Keratinocyte (primary cell): ENCODE measurements around the gene RPL29. TPM values are rescaled to one million over a fixed set of nuclear protein-coding genes. Genes with fewer than 3 reads are reported as not detected.

ENCODE experiments used
- DNase-seq: peaks from one replicate; pipeline ENCODE4 v3.0.0-alpha.2; 2011; ENCODE audit warnings: low read depth, missing footprints, low spot score
- FAIRE-seq: peaks from 2 replicates; lab custom pipeline; 2011; peaks lifted over from hg19 to GRCh38; lab: Jason Lieb, UNC
- H2AFZ ChIP-seq: 2 replicates; pipeline ENCODE4 v1.6.0; 2012; ENCODE audit warnings: low read length, control low read depth, inconsistent platforms; ENCODE audit not compliant: control insufficient read depth
- H3K27ac ChIP-seq: 2 replicates; pipeline ENCODE4 v1.5.1; 2011; ENCODE audit warnings: low read length; ENCODE audit not compliant: control insufficient read depth, insufficient read depth
- H3K27me3 ChIP-seq: 3 replicates; pipeline ENCODE4 v1.6.0; 2011; ENCODE audit warnings: low read length; ENCODE audit not compliant: control insufficient read depth, insufficient read depth; ENCODE audit errors: extremely low read depth
- H3K36me3 ChIP-seq, 2 experiments: 2 replicates in 1 of 2; 3 replicates in 1 of 2; pipeline ENCODE4 v1.5.1; 2011; ENCODE audit warnings: low read length in 2 of 2, mild to moderate bottlenecking in 1 of 2; ENCODE audit not compliant: control insufficient read depth in 2 of 2, insufficient read depth in 2 of 2; ENCODE audit errors: extremely low read depth in 1 of 2
- H3K4me1 ChIP-seq: 3 replicates; pipeline ENCODE4 v1.5.1; 2011; ENCODE audit warnings: low read length; ENCODE audit not compliant: control insufficient read depth, insufficient read depth; ENCODE audit errors: extremely low read depth
- H3K4me2 ChIP-seq: 3 replicates; pipeline ENCODE4 v1.6.0; 2011; ENCODE audit warnings: low read depth, low read length; ENCODE audit not compliant: control insufficient read depth, insufficient read depth; ENCODE audit errors: extremely low read depth
- H3K4me3 ChIP-seq, 3 experiments: fragments of 200-600 bp in 1 of 3; sonication (generic) in 1 of 3; 2 replicates in 2 of 3; 3 replicates in 1 of 3; pipeline ENCODE4 v1.5.1; 2011 to 2016; ENCODE audit warnings: low read length in 3 of 3, mild to moderate bottlenecking in 3 of 3, control low read depth in 2 of 3, inconsistent platforms in 1 of 3, low read depth in 1 of 3, mixed read lengths in 1 of 3, mixed run types in 1 of 3, moderate library complexity in 1 of 3; ENCODE audit not compliant: control insufficient read depth in 2 of 3, insufficient read depth in 2 of 3; ENCODE audit errors: extremely low read depth in 1 of 3
- H3K79me2 ChIP-seq: 2 replicates; pipeline ENCODE4 v1.6.0; 2012; ENCODE audit warnings: low read length; ENCODE audit not compliant: control insufficient read depth, insufficient read depth
- H3K9ac ChIP-seq: 3 replicates; pipeline ENCODE4 v1.6.0; 2011; ENCODE audit warnings: low read length; ENCODE audit not compliant: control insufficient read depth, insufficient read depth; ENCODE audit errors: extremely low read depth
- H3K9me1 ChIP-seq: 3 replicates; pipeline ENCODE4 v1.6.0; 2011; ENCODE audit warnings: low read length; ENCODE audit not compliant: control insufficient read depth, insufficient read depth; ENCODE audit errors: extremely low read depth
- H3K9me3 ChIP-seq: 2 replicates; pipeline ENCODE4 v1.5.1; 2012; ENCODE audit warnings: low read depth, low read length; ENCODE audit not compliant: control insufficient read depth
- H4K20me1 ChIP-seq: 3 replicates; pipeline ENCODE4 v1.6.0; 2011; ENCODE audit warnings: low read length; ENCODE audit not compliant: control insufficient read depth, insufficient read depth; ENCODE audit errors: extremely low read depth
- EZH2 ChIP-seq: IDR thresholded peaks from one replicate; pipeline ENCODE4 v1.6.1; 2012; ENCODE audit warnings: inconsistent platforms, mild to moderate bottlenecking, low read length, moderate library complexity
- dilution Hi-C: fragments of 300-500 bp; cut with MboI; formaldehyde crosslinking; loops from one replicate; pipeline ENCODE4 v1.7.0; 2020; ENCODE audit warnings: low sequenced_read_pairs; ENCODE audit not compliant: extremely low pct_ligation_motif_present
- polyA plus RNA-seq, 5 experiments: library from polyadenylated mRNA; depleted of rRNA in 3 of 5; stranded (reverse) in 3 of 5; stranded (forward) in 1 of 5; unstranded in 1 of 5; fragments of >200 nt; gene quantifications; 1 replicate in 1 of 5; 2 replicates in 3 of 5; 3 replicates in 1 of 5; pipeline versions ENCODE4 v1.2.1 to v1.2.3, GENCODE V29; 2011 to 2012; ENCODE audit warnings: missing spikeins in 2 of 5, low read depth in 1 of 5, low replicate concordance in 1 of 5
- TF ChIP-seq, protein P1 (sequence below), 3 experiments: IDR thresholded peaks in 1 of 3; conservative IDR thresholded peaks in 1 of 3; optimal IDR thresholded peaks in 1 of 3; 2 replicates in 2 of 3; 3 replicates in 1 of 3; pipeline versions ENCODE3 to v1.5.1; 2011; ENCODE audit warnings: low read length in 3 of 3, mild to moderate bottlenecking in 3 of 3, moderate library complexity in 2 of 3, control low read depth in 1 of 3, inconsistent platforms in 1 of 3; ENCODE audit not compliant: insufficient read depth in 2 of 3; ENCODE audit errors: extremely low read depth in 1 of 3

The RPL29 gene
- polyA plus RNA-seq, 1 donor (not counting 4 experiments of a cell fraction or from before 2014, with no cell fraction given) = 1,648 TPM

DNA sequence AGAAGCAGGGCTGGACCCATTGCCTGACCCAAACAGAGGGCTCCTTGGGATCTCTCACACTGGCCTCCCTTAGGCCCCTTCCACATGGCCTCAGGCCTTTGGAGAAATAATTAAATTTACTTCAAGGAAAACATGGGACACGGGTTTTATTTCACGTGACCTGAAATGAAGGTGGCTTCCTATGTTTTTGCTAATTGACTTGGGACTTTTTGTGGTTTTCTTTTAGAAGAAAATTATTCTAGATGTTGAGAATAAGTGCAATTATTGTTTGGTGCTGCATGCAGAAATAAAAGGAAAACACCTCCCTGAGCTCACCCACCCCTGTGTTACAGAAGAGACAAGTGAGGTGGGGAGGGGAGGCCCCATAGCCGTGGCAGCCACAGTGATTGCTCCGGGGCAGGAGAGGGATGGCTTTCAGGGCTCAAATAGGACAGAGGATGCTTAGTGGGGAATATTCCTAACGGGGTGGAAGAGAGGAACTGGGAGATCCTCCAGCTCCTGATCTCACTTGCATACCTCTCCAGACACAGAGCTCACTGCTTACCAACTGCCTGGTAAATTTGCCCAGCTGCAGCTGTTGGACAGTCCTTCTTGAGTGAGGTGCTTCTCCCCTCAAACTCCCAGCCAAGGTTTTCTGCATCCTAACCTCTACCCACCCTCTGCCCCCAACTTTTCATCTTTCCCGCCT is 29.2 kb upstream of the RPL29 start:
- no peaks in the 10 kb centered on the region for H3K9me3 ChIP-seq
- dilution Hi-C loops = no loop called here
- no peaks in the 10 kb centered on the region for H3K9me1 ChIP-seq
- no peak overlapping the region for H3K9ac ChIP-seq
- no peaks in the 10 kb centered on the region for H3K79me2 ChIP-seq
- no peak for DNase-seq
- H2AFZ ChIP-seq = no peak overlapping the region
- H3K4me1 ChIP-seq = peaks cover 11% of the 10 kb centered on the region
- peak; percentile 52 for FAIRE-seq
- H3K4me2 ChIP-seq = no peak overlapping the region
- no peaks in the 10 kb centered on the region for H3K36me3 ChIP-seq
- H3K27ac ChIP-seq = no peak overlapping the region
- no peaks in the 10 kb centered on the region for H3K27me3 ChIP-seq
- no peak for TF ChIP-seq EZH2
- TF ChIP-seq, protein P1, sequence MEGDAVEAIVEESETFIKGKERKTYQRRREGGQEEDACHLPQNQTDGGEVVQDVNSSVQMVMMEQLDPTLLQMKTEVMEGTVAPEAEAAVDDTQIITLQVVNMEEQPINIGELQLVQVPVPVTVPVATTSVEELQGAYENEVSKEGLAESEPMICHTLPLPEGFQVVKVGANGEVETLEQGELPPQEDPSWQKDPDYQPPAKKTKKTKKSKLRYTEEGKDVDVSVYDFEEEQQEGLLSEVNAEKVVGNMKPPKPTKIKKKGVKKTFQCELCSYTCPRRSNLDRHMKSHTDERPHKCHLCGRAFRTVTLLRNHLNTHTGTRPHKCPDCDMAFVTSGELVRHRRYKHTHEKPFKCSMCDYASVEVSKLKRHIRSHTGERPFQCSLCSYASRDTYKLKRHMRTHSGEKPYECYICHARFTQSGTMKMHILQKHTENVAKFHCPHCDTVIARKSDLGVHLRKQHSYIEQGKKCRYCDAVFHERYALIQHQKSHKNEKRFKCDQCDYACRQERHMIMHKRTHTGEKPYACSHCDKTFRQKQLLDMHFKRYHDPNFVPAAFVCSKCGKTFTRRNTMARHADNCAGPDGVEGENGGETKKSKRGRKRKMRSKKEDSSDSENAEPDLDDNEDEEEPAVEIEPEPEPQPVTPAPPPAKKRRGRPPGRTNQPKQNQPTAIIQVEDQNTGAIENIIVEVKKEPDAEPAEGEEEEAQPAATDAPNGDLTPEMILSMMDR (optimal IDR thresholded peaks at IDR 0.05 in 1 of 3, IDR thresholded peaks at IDR 0.05 in 1 of 3, conservative IDR thresholded peaks at IDR 0.05 in 1 of 3; ENCODE audit: extremely low read depth in 1 of 3, insufficient read depth in 2 of 3, low read length in 3 of 3) = no peak
- H4K20me1 ChIP-seq = no peaks in the 10 kb centered on the region
- no peak overlapping the region for H3K4me3 ChIP-seq

DNA sequence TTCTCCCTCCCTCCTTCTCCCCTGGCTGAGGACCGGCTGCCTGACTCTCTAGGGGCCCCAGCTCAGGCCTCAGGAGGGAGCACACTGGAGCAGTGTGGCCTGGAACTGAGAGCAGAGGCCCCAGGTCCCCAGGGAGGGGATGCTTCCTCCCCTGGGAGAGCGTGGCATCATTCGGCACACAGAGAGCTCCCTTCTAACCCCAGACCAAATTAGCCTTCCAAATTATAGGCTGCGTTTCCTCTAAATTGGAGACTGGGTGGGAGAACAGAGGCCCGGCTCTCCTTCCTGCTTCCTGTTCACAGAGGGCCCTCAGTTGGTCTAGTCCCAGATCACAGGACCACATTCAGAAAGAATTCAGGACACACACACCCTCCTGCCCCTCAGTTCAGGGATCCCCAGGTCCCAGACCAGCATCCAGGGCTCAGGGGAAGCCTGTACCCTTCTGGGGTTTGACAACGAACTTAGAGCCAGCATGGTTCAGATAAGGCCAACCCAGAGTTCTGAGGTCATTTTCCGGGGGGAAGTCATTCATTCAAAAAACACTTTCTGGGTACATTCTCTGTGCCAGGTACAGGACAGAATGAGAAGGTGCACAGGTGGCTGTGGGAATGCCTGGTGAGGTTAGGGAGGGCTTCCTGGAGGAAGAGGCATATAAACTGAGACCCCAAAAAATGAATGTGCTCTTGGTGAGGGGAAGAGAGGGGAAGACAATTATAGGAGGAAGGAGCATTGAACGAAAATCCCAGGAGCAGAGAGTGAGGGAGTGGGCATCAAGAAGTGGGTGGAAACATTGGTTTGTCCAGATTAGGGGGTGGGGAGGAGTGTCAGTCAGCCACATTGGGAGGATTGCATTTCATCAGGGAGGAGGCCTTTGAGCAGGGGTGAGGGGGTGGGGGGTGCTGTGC is 28.4 kb upstream of the RPL29 start:
- dilution Hi-C loops = no loop called here
- Histone ChIP-seq H4K20me1 (no peaks in the 10 kb centered on the region), H3K27ac (no peak overlapping the region), H3K4me1 (peaks cover 5% of the 10 kb centered on the region), H3K4me2 (no peak overlapping the region), H3K9me3 (no peaks in the 10 kb centered on the region), H2AFZ (no peak overlapping the region), H3K4me3 (no peak overlapping the region), H3K9me1 (no peaks in the 10 kb centered on the region), H3K27me3 (no peaks in the 10 kb centered on the region), H3K9ac (no peak overlapping the region), H3K79me2 (no peaks in the 10 kb centered on the region), H3K36me3 (no peaks in the 10 kb centered on the region)
- no peak for DNase-seq
- no peak for TF ChIP-seq EZH2
- TF ChIP-seq, protein P1 (optimal IDR thresholded peaks at IDR 0.05 in 1 of 3, IDR thresholded peaks at IDR 0.05 in 1 of 3, conservative IDR thresholded peaks at IDR 0.05 in 1 of 3; ENCODE audit: extremely low read depth in 1 of 3, insufficient read depth in 2 of 3, low read length in 3 of 3) = no peak
- FAIRE-seq = no peak
